Measurements from ENCODE around the gene CFAP77.

CFAP77 gene

DNA sequence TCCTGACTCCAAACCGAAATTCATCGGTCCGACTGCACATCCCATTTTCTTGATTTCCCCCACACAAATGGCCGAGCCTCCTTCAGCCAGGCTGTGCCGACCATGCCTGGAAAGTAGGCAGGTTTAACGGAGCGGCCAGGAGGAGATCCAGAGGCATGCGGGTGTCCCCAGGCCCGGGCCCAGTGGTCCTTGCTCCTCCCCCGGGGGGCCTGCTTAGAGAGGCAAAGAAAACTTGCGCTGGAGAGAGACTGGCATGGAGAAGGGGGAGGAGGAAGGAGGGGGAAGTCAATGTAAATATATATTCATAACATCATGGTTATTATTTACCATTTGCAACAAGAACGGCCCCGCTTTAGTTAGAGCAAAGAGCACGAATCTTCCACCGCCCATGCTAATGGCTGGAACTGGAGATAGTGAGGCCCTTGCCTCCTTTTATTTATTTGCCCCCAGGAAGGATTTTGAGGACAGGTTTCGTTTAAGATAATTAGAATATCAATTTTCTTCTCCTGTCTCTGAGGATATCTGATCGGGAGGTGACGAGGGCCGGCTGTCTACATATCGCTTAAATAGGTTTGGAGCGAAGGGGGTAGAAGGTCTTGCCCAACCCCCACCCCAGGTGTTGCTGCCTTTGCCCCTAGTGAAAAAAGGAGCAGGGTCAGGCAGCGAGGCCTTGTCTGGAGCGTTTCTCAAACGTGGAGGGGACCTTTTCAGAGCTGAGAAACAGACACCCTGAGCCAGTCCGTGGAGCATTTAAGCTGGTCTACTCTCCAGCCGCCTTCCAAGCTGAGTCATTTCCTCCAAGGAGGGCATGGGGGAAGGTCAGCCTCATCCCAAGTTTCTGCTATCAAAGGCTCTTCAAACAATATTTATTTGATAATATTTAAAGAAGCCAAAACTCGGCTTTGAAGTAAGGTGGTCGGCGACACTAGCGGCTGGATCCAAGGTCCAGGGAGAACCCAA, 174.9 kb downstream of the CFAP77 start:
- peak; percentile 19 for DNase-seq

DNA sequence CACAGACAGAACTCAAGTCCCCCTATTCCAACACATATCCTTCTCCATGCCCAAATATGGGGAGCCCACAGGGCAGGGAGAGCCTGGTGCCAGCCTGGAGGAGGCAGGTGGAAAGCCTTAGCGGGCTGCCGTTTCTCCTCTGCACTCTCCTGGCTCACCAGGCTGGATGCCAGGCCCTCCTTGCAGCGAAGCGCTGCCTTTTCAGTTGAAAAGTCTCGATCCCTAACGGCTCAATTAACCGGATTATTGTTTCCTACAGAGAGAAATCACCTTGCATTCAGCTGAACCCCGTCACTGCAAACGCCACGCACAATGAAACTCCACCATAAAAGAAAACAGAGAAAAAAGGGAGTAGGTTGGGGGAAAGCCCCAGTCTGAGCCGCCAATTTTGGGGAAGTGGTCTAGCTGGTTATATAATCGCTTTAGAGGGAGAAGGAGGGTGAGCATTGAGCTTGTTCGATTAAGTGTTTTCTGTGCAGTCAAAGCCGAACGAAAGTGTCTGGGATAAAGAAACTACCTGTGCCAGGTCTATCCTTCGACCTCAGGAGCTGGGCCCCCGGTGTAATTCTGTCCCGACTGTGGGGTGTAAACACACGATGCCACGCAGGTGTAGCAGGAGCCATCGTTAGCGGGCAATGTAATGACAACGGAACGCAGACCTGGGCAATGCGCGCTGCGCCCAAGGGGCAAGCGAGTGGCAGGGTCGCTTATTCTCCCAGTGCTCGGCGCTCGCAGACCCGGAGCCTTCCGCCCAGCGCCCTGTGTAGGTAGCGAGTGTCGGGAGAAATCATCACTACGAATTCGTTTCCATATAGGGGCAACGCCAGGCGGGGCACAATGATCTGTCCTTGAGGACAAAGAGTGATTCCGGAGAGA, 176.2 kb downstream of the CFAP77 start:
- DNase-seq, result peak; percentile 28

DNA sequence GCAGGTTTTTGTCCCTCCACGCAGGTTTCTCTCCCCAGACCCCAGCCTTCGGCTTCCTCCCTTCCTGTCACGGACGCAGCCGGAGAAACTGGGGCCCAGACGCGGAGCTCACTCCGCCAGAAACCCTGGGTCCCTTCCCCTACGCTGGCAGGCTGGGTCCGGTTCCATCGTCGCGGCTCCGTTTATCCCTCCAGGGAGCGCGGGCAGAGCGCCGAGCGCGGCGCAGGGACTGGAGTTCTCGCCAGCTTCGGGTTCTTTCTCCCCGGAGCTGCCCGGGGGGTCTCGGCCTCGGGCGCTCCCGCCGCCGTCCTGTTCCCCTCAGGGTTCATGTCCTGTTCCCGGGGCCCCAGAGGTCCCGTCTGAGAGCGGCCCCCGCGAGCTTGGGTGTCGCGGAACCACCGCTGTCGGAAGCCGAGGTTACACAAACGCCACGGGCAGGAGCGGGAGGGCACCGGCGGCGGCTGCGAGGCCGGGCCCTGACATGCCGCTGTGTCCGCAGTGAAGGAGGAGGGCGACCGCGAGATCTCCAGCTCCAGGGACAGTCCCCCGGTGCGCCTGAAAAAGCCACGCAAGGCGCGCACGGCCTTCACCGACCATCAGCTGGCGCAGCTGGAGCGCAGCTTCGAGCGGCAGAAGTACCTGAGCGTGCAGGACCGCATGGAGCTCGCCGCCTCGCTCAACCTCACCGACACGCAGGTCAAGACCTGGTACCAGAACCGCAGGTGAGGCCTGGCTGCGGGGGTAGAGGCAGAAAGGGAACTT, 177.0 kb downstream of the CFAP77 start:
- no peak for DNase-seq

DNA sequence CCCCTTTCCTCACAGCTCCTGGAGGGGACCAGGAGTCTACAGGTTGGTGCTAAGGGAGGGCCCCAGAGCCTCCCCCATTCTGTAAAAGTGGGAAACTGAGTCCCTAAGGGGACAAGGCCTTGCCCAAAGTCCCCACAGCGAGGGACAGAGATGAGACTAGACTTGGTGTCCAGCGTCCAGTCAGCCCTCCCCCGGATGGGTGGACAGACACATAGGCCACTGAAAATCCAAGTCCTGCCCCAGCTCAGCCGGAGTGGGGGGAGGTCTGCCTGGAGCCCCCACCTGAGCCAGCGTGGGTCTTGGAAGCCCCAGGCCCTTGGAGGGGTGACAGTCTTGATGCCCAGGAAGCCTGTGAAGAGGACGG, 177.6 kb downstream of the CFAP77 start:
- DNase-seq, result no peak

GRCh38 chr9:132588098-132588497, 178.1 kb downstream of the CFAP77 start:
- DNase-seq, result no peak

- DNase-seq, result no peak
These were observed 178.6 kb downstream of the CFAP77 start for GRCh38 chr9:132588501-132589147.

DNA sequence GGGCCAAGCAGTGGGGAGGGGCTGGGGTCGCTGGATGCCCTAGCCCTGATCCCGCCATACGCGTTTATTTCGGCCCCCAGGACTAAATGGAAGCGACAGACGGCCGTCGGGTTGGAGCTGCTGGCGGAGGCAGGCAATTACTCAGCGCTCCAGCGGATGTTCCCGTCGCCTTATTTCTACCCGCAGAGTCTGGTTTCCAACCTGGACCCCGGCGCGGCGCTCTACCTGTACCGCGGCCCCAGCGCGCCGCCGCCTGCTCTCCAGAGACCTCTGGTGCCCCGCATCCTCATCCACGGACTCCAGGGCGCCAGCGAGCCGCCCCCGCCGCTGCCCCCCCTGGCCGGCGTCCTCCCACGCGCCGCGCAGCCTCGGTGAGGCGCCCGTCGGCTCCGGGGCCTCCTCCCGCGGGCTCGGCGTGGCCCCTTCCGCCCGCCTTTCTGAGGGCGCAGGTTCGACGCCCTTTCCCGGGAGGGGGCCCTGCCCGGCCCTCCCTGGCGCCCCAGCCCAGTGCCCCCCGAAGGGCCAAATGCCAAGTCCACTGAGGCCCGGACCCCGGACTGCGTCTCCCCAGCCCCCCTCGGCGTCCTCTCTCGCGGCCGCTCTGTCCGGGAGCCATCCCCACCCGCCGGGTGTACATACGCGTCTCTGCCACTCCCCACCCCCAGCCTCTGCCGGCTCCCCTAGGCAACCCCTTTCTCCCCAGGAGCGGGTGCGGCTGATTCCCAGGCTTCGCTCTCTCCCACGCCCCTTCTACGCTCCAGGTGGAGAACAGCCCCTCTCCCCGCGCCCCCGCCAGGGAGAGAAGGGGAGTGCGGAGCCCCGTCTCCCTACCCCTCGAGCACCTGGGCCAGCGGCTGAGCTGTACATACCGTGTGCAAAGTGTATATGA, 179.4 kb downstream of the CFAP77 start:
- DNase-seq, result peak; percentile 26

DNA sequence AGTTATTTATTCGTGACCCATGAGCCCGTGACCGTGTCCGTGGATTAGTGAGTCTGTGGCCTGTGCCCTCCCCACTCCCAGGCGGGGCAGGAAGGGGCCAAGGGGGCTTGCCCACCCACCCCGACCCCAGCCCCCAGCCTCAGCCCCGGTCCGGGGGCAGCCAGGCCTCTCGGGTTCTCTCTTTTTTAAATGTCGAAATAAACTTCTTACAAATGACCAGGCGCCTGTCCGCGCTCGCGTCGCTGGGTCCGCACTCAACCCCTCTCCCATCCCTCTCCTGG, 180.0 kb downstream of the CFAP77 start:
- DNase-seq, result no peak

DNA sequence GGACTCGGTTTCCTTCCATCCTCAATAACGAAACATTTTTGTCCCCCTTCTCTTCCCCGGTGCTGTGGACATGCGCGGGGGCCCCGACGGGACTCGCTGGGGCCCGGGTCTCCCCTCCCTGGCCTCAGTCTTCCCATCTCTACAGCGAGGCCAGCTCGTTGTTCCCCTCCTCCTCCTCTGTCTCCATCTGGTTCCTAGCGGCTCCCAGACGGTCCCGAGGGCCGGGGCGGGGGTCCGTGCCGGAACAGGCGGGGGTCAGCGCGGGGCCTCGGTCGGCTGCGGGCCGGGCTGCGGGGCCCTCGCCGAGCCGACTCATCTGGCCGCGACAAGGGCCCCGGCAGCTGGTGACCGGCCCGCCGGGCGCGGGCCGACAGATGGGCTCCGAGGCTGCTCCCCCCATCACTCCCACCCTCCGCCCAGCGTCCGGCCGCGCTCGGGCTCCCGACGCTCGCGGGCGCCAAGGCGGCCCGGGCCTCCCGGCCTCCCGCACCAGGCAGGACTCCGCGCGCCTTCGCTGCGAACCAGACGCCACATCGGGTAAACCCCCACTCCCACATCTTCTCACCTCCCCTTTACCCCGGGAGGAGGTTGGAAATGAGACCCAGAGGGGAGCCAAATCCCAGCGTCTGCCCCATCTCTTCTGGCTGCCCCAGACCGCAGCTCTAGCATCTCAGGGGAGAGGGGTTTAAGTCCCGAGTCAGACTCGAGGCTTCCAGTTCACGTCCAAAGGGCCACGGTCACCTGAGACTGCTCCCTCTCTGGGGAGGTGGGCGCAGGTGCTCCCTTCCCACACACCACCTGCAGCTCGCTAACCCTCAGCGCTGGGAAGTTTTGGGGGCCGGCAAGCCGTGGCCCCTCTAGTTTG, 180.5 kb downstream of the CFAP77 start:
- DNase-seq, result peak; percentile 66

- DNase-seq, result peak; percentile 79
These were observed 181.2 kb downstream of the CFAP77 start for GRCh38 chr9:132591244-132591643.

- DNase-seq, result peak; percentile 62
These were observed 181.8 kb downstream of the CFAP77 start for GRCh38 chr9:132591751-132592314.

GRCh38 chr9:132592451-132592850, 182.4 kb downstream of the CFAP77 start:
- no peak for DNase-seq

DNA sequence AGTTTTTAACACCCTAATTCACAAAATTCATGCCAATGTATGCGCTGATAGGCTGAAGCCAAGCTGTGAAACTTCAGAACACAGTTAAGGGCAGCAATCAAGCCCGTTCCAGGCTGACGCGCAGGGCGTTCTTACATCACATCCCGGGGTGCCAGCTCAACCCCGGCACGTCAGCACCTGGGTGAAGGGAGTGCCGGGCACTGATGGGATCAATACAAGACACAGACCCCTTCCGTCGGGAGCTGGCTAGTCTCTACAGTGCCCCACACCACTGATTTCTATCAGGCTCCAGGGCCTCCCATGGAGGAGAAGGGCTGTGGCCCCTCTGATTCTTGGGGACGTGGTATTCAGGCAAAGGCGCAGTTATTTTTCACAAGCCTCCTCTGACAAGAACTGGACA, 184.4 kb downstream of the CFAP77 start:
- no peak for DNase-seq

GRCh38 chr9:132595319-132595718, 185.3 kb downstream of the CFAP77 start:
- peak; percentile 28 for DNase-seq

GRCh38 chr9:132596200-132596599, 186.2 kb downstream of the CFAP77 start:
- no peak for DNase-seq

DNA sequence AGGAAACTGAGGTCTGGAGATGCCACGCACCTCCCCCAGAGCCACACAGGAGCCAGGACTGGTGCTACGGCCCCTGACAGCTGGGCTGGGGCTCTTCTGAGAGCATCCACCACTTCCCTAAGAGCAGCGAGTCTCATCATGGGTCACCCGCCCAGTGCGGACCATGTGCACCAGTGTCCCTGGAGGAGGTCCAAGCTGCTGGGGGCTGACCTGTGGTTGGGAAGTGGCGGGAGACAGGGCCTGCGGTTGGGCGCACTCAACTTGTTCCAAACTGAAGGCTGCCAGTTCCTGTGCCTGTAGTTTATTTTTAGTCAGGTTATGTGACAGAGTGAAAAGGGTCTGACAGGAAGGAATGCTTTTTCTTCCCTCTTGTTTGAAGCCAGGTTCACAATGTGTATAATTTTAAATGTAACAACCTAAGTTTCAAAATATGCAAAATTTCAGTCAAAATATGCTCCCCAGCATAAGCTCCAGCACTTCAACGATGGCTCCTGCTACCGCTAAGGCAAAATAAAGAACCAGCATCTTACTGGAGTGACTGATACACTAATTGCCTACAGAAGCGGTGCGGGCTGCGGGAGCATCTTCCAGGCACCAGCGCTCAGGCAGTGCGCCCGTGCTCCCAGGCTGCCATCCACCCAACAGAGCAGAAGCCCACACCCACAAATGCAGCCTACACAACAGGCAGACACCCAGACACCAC, 187.2 kb downstream of the CFAP77 start:
- DNase-seq, result no peak

- DNase-seq, result no peak
These were observed 190.4 kb downstream of the CFAP77 start for GRCh38 chr9:132600326-132600984.

GRCh38 chr9:132602207-132602606, 192.2 kb downstream of the CFAP77 start:
- DNase-seq, result no peak

- DNase-seq, result no peak
These were observed 195.4 kb downstream of the CFAP77 start for GRCh38 chr9:132605387-132605786.

Data from NCI-H82 (cell line).